H9 (cell line): ENCODE results near the gene AMBRA1. TPM values are rescaled to one million over a fixed set of nuclear protein-coding genes. Genes with fewer than 3 reads are reported as not detected.

Experiments
- DNase-seq: peaks from one replicate; pipeline ENCODE4 v3.0.0-alpha.2; 2017
- H2AFZ ChIP-seq: one replicate; pipeline ENCODE4 v1.6.1; 2013; ENCODE audit warnings: mild to moderate bottlenecking, low read length, control low read depth, moderate library complexity
- H2AK5ac ChIP-seq: 2 replicates; pipeline ENCODE4 v1.6.1; 2013; ENCODE audit warnings: low read length, control low read depth, mixed read lengths; ENCODE audit not compliant: insufficient read length
- H2BK120ac ChIP-seq: one replicate; pipeline ENCODE4 v1.6.1; 2013; ENCODE audit warnings: low read depth, mild to moderate bottlenecking, low read length, control low read depth, inconsistent platforms; ENCODE audit not compliant: poor library complexity, severe bottlenecking
- H2BK12ac ChIP-seq: 2 replicates; pipeline ENCODE4 v1.6.1; 2013; ENCODE audit warnings: low read length, control low read depth, mixed read lengths, low read depth; ENCODE audit not compliant: insufficient read length
- H2BK15ac ChIP-seq: 2 replicates; pipeline ENCODE4 v1.6.1; 2013; ENCODE audit warnings: low read depth, low read length, control low read depth
- H2BK20ac ChIP-seq: one replicate; pipeline ENCODE4 v1.6.1; 2013; ENCODE audit warnings: low read depth, mild to moderate bottlenecking, low read length, control low read depth, inconsistent platforms; ENCODE audit not compliant: poor library complexity, severe bottlenecking
- H2BK5ac ChIP-seq: 2 replicates; pipeline ENCODE4 v1.6.1; 2013; ENCODE audit warnings: low read length, control low read depth, mixed read lengths; ENCODE audit not compliant: insufficient read length
- H3K14ac ChIP-seq: 2 replicates; pipeline ENCODE4 v1.6.1; 2013; ENCODE audit warnings: low read length, control low read depth; ENCODE audit not compliant: insufficient read depth
- H3K18ac ChIP-seq: 2 replicates; pipeline ENCODE4 v1.6.1; 2013; ENCODE audit warnings: low read depth, mild to moderate bottlenecking, mixed read lengths, low read length, control low read depth; ENCODE audit not compliant: insufficient read length
- H3K23ac ChIP-seq: 2 replicates; pipeline ENCODE4 v1.6.1; 2013; ENCODE audit warnings: low read length, control low read depth, mixed read lengths, low read depth; ENCODE audit not compliant: insufficient read length
- H3K23me2 ChIP-seq: 2 replicates; pipeline ENCODE4 v1.6.1; 2013; ENCODE audit warnings: low read depth, mild to moderate bottlenecking, mixed read lengths, low read length, control low read depth; ENCODE audit not compliant: insufficient read length, poor library complexity, severe bottlenecking
- H3K27ac ChIP-seq: 2 replicates; pipeline ENCODE4 v1.5.1; 2013; ENCODE audit warnings: low read length, control low read depth, mixed read lengths, low read depth; ENCODE audit not compliant: insufficient read length
- H3K27me3 ChIP-seq: 2 replicates; pipeline ENCODE4 v1.6.1; 2013; ENCODE audit warnings: low read length, control low read depth, inconsistent platforms; ENCODE audit not compliant: insufficient read depth
- H3K4ac ChIP-seq: 2 replicates; pipeline ENCODE4 v1.6.1; 2013; ENCODE audit warnings: low read depth, mild to moderate bottlenecking, control low read depth, inconsistent platforms, low read length, moderate library complexity
- H3K4me1 ChIP-seq: 2 replicates; pipeline ENCODE4 v1.6.1; 2013; ENCODE audit warnings: low read length, control low read depth, inconsistent platforms; ENCODE audit not compliant: insufficient read depth
- H3K4me2 ChIP-seq: 2 replicates; pipeline ENCODE4 v1.6.1; 2013; ENCODE audit warnings: low read length, control low read depth, mixed read lengths; ENCODE audit not compliant: insufficient read length, insufficient read depth
- H3K56ac ChIP-seq: 2 replicates; pipeline ENCODE4 v1.6.1; 2013; ENCODE audit warnings: low read depth, mild to moderate bottlenecking, mixed read lengths, low read length, control low read depth; ENCODE audit not compliant: insufficient read length
- H3K79me1 ChIP-seq: 2 replicates; pipeline ENCODE4 v1.6.1; 2013; ENCODE audit warnings: low read depth, mild to moderate bottlenecking, moderate library complexity, low read length, control low read depth, inconsistent platforms; ENCODE audit not compliant: insufficient read depth, poor library complexity, severe bottlenecking
- H3K79me2 ChIP-seq: 2 replicates; pipeline ENCODE4 v1.6.1; 2013; ENCODE audit warnings: low read length, control low read depth, inconsistent platforms; ENCODE audit not compliant: insufficient read depth
- H3K9ac ChIP-seq: 2 replicates; pipeline ENCODE4 v1.6.1; 2013; ENCODE audit warnings: low read length, control low read depth, mixed read lengths; ENCODE audit not compliant: insufficient read length; ENCODE audit errors: extremely low read depth
- H3K9me3 ChIP-seq: one replicate; pipeline ENCODE4 v1.6.1; 2013; ENCODE audit warnings: low read depth, low read length, inconsistent platforms; ENCODE audit not compliant: control insufficient read depth
- H3T11ph ChIP-seq: one replicate; pipeline ENCODE4 v1.6.1; 2013; ENCODE audit warnings: mild to moderate bottlenecking, low read length, control low read depth, inconsistent platforms
- H4K20me1 ChIP-seq: one replicate; pipeline ENCODE4 v1.6.1; 2013; ENCODE audit not compliant: control insufficient read depth, insufficient read length, insufficient read depth
- H4K5ac ChIP-seq: 2 replicates; pipeline ENCODE4 v1.6.1; 2013; ENCODE audit warnings: low read depth, mild to moderate bottlenecking, mixed read lengths, low read length, control low read depth; ENCODE audit not compliant: insufficient read length
- H4K8ac ChIP-seq: replicated peaks from 2 replicates; pipeline ENCODE4 v1.6.1; 2013; ENCODE audit warnings: low read length, control low read depth, mixed read lengths, low read depth; ENCODE audit not compliant: insufficient read length
- H4K91ac ChIP-seq: 2 replicates; pipeline ENCODE4 v1.6.1; 2013; ENCODE audit warnings: low read depth, mild to moderate bottlenecking, moderate library complexity, mixed read lengths, low read length, control low read depth; ENCODE audit not compliant: insufficient read length
- H3K27ac Mint-ChIP-seq, 3 experiments: 2 replicates in 2 of 3; 3 replicates in 1 of 3; pipeline ENCODE4 v1.8.0; 2020 to 2021; ENCODE audit warnings: mixed read lengths in 3 of 3, mild to moderate bottlenecking in 1 of 3, moderate library complexity in 1 of 3
- H3K27me3 Mint-ChIP-seq: 2 replicates; pipeline ENCODE4 v1.8.0; 2021; ENCODE audit warnings: low read depth, mild to moderate bottlenecking, moderate library complexity, mixed read lengths
- H3K36me3 Mint-ChIP-seq, 3 experiments: 2 replicates in 2 of 3; 3 replicates in 1 of 3; pipeline ENCODE4 v1.8.0; 2020 to 2021; ENCODE audit warnings: low read depth in 3 of 3, mixed read lengths in 3 of 3; ENCODE audit not compliant: insufficient read depth in 1 of 3
- H3K4me1 Mint-ChIP-seq, 2 experiments: 2 replicates each; pipeline ENCODE4 v1.8.0; 2020; ENCODE audit warnings: mixed read lengths in 2 of 2
- H3K4me3 Mint-ChIP-seq, 2 experiments: 2 replicates in 1 of 2; 3 replicates in 1 of 2; pipeline ENCODE4 v1.8.0; 2020 to 2021; ENCODE audit warnings: mild to moderate bottlenecking in 2 of 2, mixed read lengths in 2 of 2, moderate library complexity in 1 of 2
- H3K9me3 Mint-ChIP-seq, 2 experiments: 2 replicates in 1 of 2; 3 replicates in 1 of 2; pipeline ENCODE4 v1.8.0; 2020; ENCODE audit warnings: mild to moderate bottlenecking in 2 of 2, mixed read lengths in 2 of 2, moderate library complexity in 1 of 2
- WGBS: extraction: QIAGEN DNeasy Blood & Tissue Kit; methylation state at CpG from one replicate; pipeline ENCODE4 v1.1.7; 2013; ENCODE audit warnings: missing lambda C conversion rate, low lambda C conversion rate, mixed read lengths; ENCODE audit not compliant: insufficient read length; ENCODE audit errors: extremely low coverage; 5-methylcytosine and 5-hydroxymethylcytosine counted together
- total RNA-seq: library from RNA; stranded (reverse); gene quantifications from 2 replicates; pipeline ENCODE4 v1.2.1, GENCODE V29; 2021
- TF ChIP-seq, protein P1 (sequence below): fragments of 200-600 bp; sonication (generic); conservative IDR thresholded peaks from 3 replicates; pipeline ENCODE4 v1.8.0; 2021; ENCODE audit warnings: antibody characterized with exemption, mild to moderate bottlenecking

Gene AMBRA1
- total RNA-seq, 1 experiment from 2014 or later, result 37.5 TPM

DNA sequence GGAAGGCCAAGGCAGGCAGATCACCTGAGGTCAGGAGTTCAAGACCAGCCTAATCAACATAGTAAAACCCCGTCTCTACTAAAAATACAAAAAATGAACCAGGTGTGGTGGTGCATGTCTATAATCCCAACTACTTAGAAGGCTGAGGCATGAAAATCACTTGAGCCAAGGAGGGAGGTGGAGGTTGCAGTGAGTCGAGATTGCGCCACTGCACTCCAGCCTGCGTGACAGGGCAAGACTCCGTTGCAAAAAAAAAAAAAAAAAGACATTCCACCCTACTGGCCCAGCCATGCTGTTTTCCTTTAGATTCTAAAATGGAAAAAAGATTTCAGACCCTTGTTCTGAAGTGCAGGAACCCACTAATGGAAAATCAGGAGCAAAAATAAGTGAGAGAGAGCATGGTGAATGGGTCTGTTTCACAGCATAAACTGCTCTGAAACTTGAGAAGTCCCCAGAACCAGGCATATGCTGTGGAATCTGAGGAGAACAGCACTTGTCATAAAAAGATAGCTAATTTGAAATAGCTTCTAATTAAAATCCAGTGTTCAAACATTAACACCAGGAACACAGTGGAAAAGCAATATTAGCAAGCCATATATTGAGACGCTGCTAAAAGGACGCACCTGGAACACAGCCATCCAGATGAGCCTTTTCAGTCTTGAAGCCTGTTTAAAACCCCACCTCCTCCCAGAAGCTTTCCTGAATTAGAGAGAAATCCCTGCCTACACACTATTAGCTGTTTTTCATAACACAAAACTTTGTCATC lies 136.0 kb downstream of the AMBRA1 start:
- no peak overlapping the region for H4K91ac ChIP-seq
- no peak overlapping the region for H2BK15ac ChIP-seq
- no peak overlapping the region for H2BK5ac ChIP-seq
- no peak overlapping the region for H3K23ac ChIP-seq
- H2AK5ac ChIP-seq, result no peak overlapping the region
- no peak overlapping the region for H3K4me3 Mint-ChIP-seq
- H3K79me2 ChIP-seq, result no peaks in the 10 kb centered on the region
- peaks cover 0 to 5% (median 0%) of the 10 kb centered on the region in 3 experiments; a peak in 2 of 7 replicates for H3K36me3 Mint-ChIP-seq
- DNase-seq, result no peak
- no peak overlapping the region for H3K9ac ChIP-seq
- no peaks in the 10 kb centered on the region for H3K79me1 ChIP-seq
- no peak overlapping the region for H2BK12ac ChIP-seq
- H3K27ac ChIP-seq, result no peak overlapping the region
- H3K4me2 ChIP-seq, result no peak overlapping the region
- TF ChIP-seq, protein P1, sequence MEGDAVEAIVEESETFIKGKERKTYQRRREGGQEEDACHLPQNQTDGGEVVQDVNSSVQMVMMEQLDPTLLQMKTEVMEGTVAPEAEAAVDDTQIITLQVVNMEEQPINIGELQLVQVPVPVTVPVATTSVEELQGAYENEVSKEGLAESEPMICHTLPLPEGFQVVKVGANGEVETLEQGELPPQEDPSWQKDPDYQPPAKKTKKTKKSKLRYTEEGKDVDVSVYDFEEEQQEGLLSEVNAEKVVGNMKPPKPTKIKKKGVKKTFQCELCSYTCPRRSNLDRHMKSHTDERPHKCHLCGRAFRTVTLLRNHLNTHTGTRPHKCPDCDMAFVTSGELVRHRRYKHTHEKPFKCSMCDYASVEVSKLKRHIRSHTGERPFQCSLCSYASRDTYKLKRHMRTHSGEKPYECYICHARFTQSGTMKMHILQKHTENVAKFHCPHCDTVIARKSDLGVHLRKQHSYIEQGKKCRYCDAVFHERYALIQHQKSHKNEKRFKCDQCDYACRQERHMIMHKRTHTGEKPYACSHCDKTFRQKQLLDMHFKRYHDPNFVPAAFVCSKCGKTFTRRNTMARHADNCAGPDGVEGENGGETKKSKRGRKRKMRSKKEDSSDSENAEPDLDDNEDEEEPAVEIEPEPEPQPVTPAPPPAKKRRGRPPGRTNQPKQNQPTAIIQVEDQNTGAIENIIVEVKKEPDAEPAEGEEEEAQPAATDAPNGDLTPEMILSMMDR, result no peak
- H4K8ac ChIP-seq, result no peak overlapping the region
- H3K27me3 Mint-ChIP-seq, result no peaks in the 10 kb centered on the region
- no peak overlapping the region for H3K14ac ChIP-seq
- H4K5ac ChIP-seq, result no peak overlapping the region
- H3K27ac Mint-ChIP-seq, result peak overlapping the region in 2 of 3 experiments; percentile 37 to 95; a peak in 2 of 7 replicates
- no peak overlapping the region for H3T11ph ChIP-seq
- H2AFZ ChIP-seq, result no peak overlapping the region
- H3K56ac ChIP-seq, result no peak overlapping the region
- H3K4ac ChIP-seq, result no peak overlapping the region
- no peaks in the 10 kb centered on the region for H3K9me3 Mint-ChIP-seq
- H3K9me3 ChIP-seq, result no peaks in the 10 kb centered on the region
- no peak overlapping the region for H2BK120ac ChIP-seq
- no peaks in the 10 kb centered on the region for H3K27me3 ChIP-seq
- WGBS, result no CpG with 5 or more reads among the region's 7 CpGs
- H3K4me1 Mint-ChIP-seq, result peaks cover 35 to 44% of the 10 kb centered on the region in 2 experiments
- no peaks in the 10 kb centered on the region for H3K23me2 ChIP-seq
- H2BK20ac ChIP-seq, result no peak overlapping the region
- H4K20me1 ChIP-seq, result no peaks in the 10 kb centered on the region
- H3K4me1 ChIP-seq, result peaks cover 9% of the 10 kb centered on the region; the same call in 1 of the 2 replicates
- no peak overlapping the region for H3K18ac ChIP-seq
